CD4-positive, CD25-positive, alpha-beta regulatory T cell (primary cell): ENCODE data around the gene KCNJ15. TPM values are rescaled to one million over a fixed set of nuclear protein-coding genes. Genes with fewer than 3 reads are reported as not detected.

Experiments
- ATAC-seq, 2 donors: fragments of 150-1000 bp; cut with Tn5 transposase; one replicate each; pipeline ENCODE4 v1.10.0; 2021; ENCODE audit warnings: low read depth in 2 of 2, moderate number of reproducible peaks in 2 of 2, moderate library complexity in 1 of 2
- DNase-seq, 3 donors: peaks; one replicate each; pipeline versions ENCODE4 v3.0.0 to v3.0.0-alpha.2; 2012 to 2022; ENCODE audit warnings: mixed read lengths in 1 of 3
- H3K27ac ChIP-seq: one replicate; pipeline ENCODE4 v1.7.0; 2013; ENCODE audit warnings: mild to moderate bottlenecking, low read length; ENCODE audit not compliant: insufficient read depth, poor library complexity, severe bottlenecking
- H3K27me3 ChIP-seq: one replicate; pipeline ENCODE4 v1.7.0; 2013; ENCODE audit warnings: low read length; ENCODE audit not compliant: control insufficient read depth, insufficient read depth
- H3K36me3 ChIP-seq: one replicate; pipeline ENCODE4 v1.7.0; 2013; ENCODE audit warnings: mild to moderate bottlenecking, low read length, moderate library complexity; ENCODE audit not compliant: control insufficient read depth, insufficient read depth
- H3K4me1 ChIP-seq: 2 replicates; pipeline ENCODE4 v1.7.0; 2013; ENCODE audit warnings: mild to moderate bottlenecking, low read length; ENCODE audit not compliant: insufficient read depth, control insufficient read depth, poor library complexity, severe bottlenecking
- H3K4me3 ChIP-seq: one replicate; pipeline ENCODE4 v1.7.0; 2013; ENCODE audit warnings: low read depth, mild to moderate bottlenecking, low read length, moderate library complexity
- H3K9me3 ChIP-seq, 2 experiments: 1 replicate in 1 of 2; 2 replicates in 1 of 2; pipeline ENCODE4 v1.7.0; 2013; ENCODE audit warnings: low read length in 2 of 2, mild to moderate bottlenecking in 1 of 2, moderate library complexity in 1 of 2; ENCODE audit not compliant: control insufficient read depth in 2 of 2
- H3K27ac Mint-ChIP-seq, 3 donors: one replicate each; pipeline ENCODE4 v1.8.0; 2020 to 2022; ENCODE audit warnings: mild to moderate bottlenecking in 3 of 3, mixed read lengths in 3 of 3, moderate library complexity in 2 of 3
- H3K27me3 Mint-ChIP-seq: one replicate; pipeline ENCODE4 v1.8.0; 2022; ENCODE audit warnings: mild to moderate bottlenecking, mixed read lengths
- H3K36me3 Mint-ChIP-seq: one replicate; pipeline ENCODE4 v1.8.0; 2020; ENCODE audit warnings: mixed read lengths
- H3K4me1 Mint-ChIP-seq, 4 donors: one replicate each; pipeline ENCODE4 v1.8.0; 2020 to 2022; ENCODE audit warnings: mixed read lengths in 4 of 4, mild to moderate bottlenecking in 1 of 4
- H3K4me3 Mint-ChIP-seq, 4 donors: one replicate each; pipeline ENCODE4 v1.8.0; 2020 to 2022; ENCODE audit warnings: mild to moderate bottlenecking in 4 of 4, mixed read lengths in 4 of 4, moderate library complexity in 3 of 4
- H3K9me3 Mint-ChIP-seq, 7 donors: one replicate each; pipeline ENCODE4 v1.8.0; 2020 to 2022; ENCODE audit warnings: mixed read lengths in 7 of 7, mild to moderate bottlenecking in 3 of 7, moderate library complexity in 2 of 7
- polyA plus RNA-seq, 4 donors: library from polyadenylated mRNA; unstranded; fragments of 300-500 nt; fragmentation: Illumina TruSeq; gene quantifications; one replicate each; pipeline ENCODE4 v1.2.3, GENCODE V29; 2021
- total RNA-seq: library from RNA; stranded (reverse); gene quantifications from one replicate; pipeline ENCODE4 v1.2.3, GENCODE V29; 2022

The KCNJ15 gene
- total and polyA plus RNA-seq, 5 donors from 2014 or later = 0.10 TPM; not detected in 4

GRCh38 chr21:38264571-38264970 lies 7.8 kb downstream of the KCNJ15 start:
- Mint-ChIP-seq H3K9me3 (no peaks in the 10 kb centered on the region), H3K4me1 (no peaks in the 10 kb centered on the region), H3K36me3 (no peaks in the 10 kb centered on the region), H3K27ac (no peak overlapping the region), H3K4me3 (no peak overlapping the region), H3K27me3 (peaks cover 5% of the 10 kb centered on the region)
- no peaks in the 10 kb centered on the region for H3K9me3 ChIP-seq
- no peak overlapping the region for H3K27ac ChIP-seq
- H3K36me3 ChIP-seq = no peaks in the 10 kb centered on the region
- DNase-seq (no peak), ATAC-seq (no peak)
- no peaks in the 10 kb centered on the region for H3K27me3 ChIP-seq
- no peaks in the 10 kb centered on the region for H3K4me1 ChIP-seq
- H3K4me3 ChIP-seq = no peak overlapping the region

- no peaks in the 10 kb centered on the region for H3K4me1 ChIP-seq
- no peak overlapping the region for H3K4me3 ChIP-seq
- Mint-ChIP-seq H3K4me1 (no peaks in the 10 kb centered on the region), H3K9me3 (no peaks in the 10 kb centered on the region), H3K4me3 (no peak overlapping the region), H3K36me3 (no peaks in the 10 kb centered on the region), H3K27ac (no peak overlapping the region), H3K27me3 (peaks cover 5% of the 10 kb centered on the region)
- H3K27ac ChIP-seq = no peak overlapping the region
- H3K36me3 ChIP-seq = no peaks in the 10 kb centered on the region
- H3K27me3 ChIP-seq = no peaks in the 10 kb centered on the region
- DNase-seq = no peak
- no peaks in the 10 kb centered on the region for H3K9me3 ChIP-seq
- no peak for ATAC-seq
Measured at GRCh38 chr21:38265166-38265565, 8.4 kb downstream of the KCNJ15 start.

- Histone ChIP-seq H3K36me3 (no peaks in the 10 kb centered on the region), H3K4me3 (no peak overlapping the region), H3K4me1 (no peaks in the 10 kb centered on the region), H3K27ac (no peak overlapping the region), H3K27me3 (no peaks in the 10 kb centered on the region), H3K9me3 (no peaks in the 10 kb centered on the region)
- H3K9me3 Mint-ChIP-seq = no peaks in the 10 kb centered on the region
- ATAC-seq = no peak
- no peak overlapping the region for H3K4me3 Mint-ChIP-seq
- H3K36me3 Mint-ChIP-seq = no peaks in the 10 kb centered on the region
- DNase-seq = no peak
- no peak overlapping the region for H3K27ac Mint-ChIP-seq
- H3K4me1 Mint-ChIP-seq = no peaks in the 10 kb centered on the region
- H3K27me3 Mint-ChIP-seq = peaks cover 5% of the 10 kb centered on the region
Measured at GRCh38 chr21:38266732-38267131, 9.9 kb downstream of the KCNJ15 start.

GRCh38 chr21:38267136-38267755 lies 10.5 kb downstream of the KCNJ15 start:
- no peak overlapping the region for H3K27ac ChIP-seq

GRCh38 chr21:38267991-38268863 lies 11.4 kb downstream of the KCNJ15 start:
- Histone ChIP-seq H3K27me3 (no peaks in the 10 kb centered on the region), H3K4me3 (no peak overlapping the region), H3K9me3 (no peaks in the 10 kb centered on the region), H3K36me3 (no peaks in the 10 kb centered on the region), H3K27ac (no peak overlapping the region), H3K4me1 (no peaks in the 10 kb centered on the region)
- no peak for DNase-seq
- no peak for ATAC-seq
- Mint-ChIP-seq H3K36me3 (no peaks in the 10 kb centered on the region), H3K4me1 (no peaks in the 10 kb centered on the region), H3K4me3 (no peak overlapping the region), H3K9me3 (no peaks in the 10 kb centered on the region), H3K27ac (no peak overlapping the region), H3K27me3 (peaks cover 5% of the 10 kb centered on the region)

More at GRCh38 chr21:38267136-38267755, 10.5 kb downstream of the KCNJ15 start:
- Histone ChIP-seq H3K9me3 (no peaks in the 10 kb centered on the region), H3K36me3 (no peaks in the 10 kb centered on the region), H3K4me1 (no peaks in the 10 kb centered on the region), H3K4me3 (no peak overlapping the region), H3K27me3 (no peaks in the 10 kb centered on the region)
- no peaks in the 10 kb centered on the region for H3K9me3 Mint-ChIP-seq
- DNase-seq (no peak), ATAC-seq (no peak)
- no peaks in the 10 kb centered on the region for H3K4me1 Mint-ChIP-seq
- H3K36me3 Mint-ChIP-seq = no peaks in the 10 kb centered on the region
- H3K27ac Mint-ChIP-seq = no peak overlapping the region
- H3K27me3 Mint-ChIP-seq = peaks cover 5% of the 10 kb centered on the region
- no peak overlapping the region for H3K4me3 Mint-ChIP-seq

DNA sequence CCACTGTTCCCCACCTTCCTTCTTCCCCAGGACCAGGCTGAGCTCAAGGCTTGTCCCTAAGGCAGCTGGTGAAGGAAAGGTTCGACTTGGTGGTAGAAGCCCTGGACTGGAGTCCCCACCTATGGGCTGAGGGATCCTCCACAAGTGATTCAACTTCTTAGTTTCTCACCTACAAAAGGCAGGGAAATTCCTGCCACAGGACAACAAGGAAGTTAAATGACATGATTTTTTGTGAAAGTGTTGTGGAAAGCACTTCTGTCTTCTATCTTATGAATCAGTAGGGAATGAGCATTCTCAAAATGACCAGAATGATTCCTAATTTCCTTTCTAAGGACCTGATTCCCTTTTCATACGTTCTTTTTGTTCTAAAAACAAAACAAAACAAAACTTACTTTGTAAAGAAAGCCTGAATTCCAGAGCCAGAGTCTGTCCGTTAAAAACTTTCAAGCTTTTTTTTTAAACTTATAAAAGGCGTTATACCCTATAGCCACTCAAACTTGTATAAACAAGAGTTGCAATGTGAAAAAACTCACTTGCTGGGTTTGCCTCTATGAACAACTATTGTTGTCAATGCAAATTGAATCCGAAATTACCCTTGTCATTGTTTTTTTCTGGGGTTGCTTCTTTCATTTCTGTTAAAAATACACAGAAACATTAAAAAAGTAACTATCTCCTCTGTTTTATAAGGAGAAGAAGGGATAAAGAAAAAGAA lies 12.2 kb downstream of the KCNJ15 start:
- Mint-ChIP-seq H3K36me3 (no peaks in the 10 kb centered on the region), H3K4me3 (no peak overlapping the region), H3K27ac (no peak overlapping the region), H3K9me3 (no peaks in the 10 kb centered on the region), H3K4me1 (no peaks in the 10 kb centered on the region), H3K27me3 (peaks cover 7% of the 10 kb centered on the region)
- DNase-seq (no peak), ATAC-seq (no peak)
- Histone ChIP-seq H3K27me3 (no peaks in the 10 kb centered on the region), H3K4me3 (no peak overlapping the region), H3K36me3 (no peaks in the 10 kb centered on the region), H3K9me3 (no peaks in the 10 kb centered on the region), H3K27ac (no peak overlapping the region), H3K4me1 (no peaks in the 10 kb centered on the region)

DNA sequence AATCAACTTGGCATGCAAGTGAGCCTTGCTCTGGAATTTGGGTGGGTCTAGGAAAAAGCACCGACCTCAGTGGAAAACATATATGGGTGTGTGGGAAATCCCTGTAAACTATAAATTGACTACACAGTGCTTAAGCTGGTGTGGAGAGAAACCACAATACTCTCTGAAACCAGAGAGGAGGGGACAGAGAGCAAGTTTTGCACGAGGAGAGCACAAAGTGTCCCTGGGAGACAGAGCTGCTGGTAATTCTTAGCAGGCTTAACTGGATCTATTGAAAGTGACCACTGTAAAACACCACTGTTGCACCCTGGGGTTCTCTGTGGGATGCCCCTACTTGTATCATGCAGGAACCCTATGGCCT lies 12.8 kb downstream of the KCNJ15 start:
- Histone ChIP-seq H3K4me3 (no peak overlapping the region), H3K9me3 (no peaks in the 10 kb centered on the region), H3K4me1 (no peaks in the 10 kb centered on the region), H3K27ac (no peak overlapping the region), H3K36me3 (no peaks in the 10 kb centered on the region), H3K27me3 (no peaks in the 10 kb centered on the region)
- no peak for ATAC-seq
- Mint-ChIP-seq H3K9me3 (peaks cover 0 to 1% (median 0%) of the 10 kb centered on the region in 7 donors), H3K36me3 (no peaks in the 10 kb centered on the region), H3K27ac (no peak overlapping the region), H3K27me3 (peaks cover 10% of the 10 kb centered on the region), H3K4me3 (no peak overlapping the region), H3K4me1 (no peaks in the 10 kb centered on the region)
- DNase-seq = no peak
